Activated CD8-positive, alpha-beta memory T cell treated with anti-CD3 and anti-CD28 coated beads, Interleukin-2, amount 50 U/mL, for 4 hours (primary cell): Measurements from ENCODE around the gene FCN1.

Source experiments
- DNase-seq: peaks from one replicate; pipeline ENCODE4 v3.0.0-alpha.2; 2020

FCN1 gene

DNA sequence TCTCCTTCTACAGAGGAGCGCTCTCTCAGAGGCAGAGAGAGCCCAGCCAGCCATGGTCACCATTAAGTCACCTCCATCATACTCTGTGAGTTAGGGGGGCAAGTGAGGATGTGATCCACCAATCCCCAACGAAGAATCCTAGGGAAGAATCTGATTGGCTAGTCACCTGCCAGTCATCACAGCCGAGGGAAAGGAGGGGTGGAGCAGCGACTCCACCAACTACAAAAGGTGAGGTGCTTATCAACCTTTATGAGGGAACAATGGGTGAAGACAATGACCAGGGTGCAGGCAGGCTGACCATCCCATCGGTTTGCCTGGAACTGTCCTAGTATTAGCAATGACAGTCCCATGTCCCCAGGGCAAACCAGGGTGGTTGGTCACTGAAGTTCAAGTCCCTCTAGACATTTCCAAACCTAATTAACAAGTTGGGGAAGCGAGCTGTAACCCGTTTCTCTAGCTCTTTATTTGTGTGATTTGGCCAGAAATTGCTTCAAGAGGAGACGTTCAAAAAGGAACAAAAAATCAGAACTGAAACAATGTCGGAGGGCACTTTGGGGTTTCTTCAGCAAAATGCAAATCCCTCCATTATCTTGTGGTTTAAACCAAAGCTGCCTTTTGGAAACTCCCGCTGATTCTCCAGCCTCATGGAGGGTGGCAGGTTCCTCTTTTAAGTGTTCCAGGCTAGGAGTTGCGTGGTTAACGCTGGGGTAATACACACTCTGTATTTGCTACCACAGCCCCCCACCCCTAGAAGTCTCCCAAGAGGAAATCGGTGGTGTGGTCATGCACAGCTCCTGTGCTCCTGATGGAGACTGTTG is 18.8 kb upstream of the FCN1 start:
- no peak for DNase-seq

DNA sequence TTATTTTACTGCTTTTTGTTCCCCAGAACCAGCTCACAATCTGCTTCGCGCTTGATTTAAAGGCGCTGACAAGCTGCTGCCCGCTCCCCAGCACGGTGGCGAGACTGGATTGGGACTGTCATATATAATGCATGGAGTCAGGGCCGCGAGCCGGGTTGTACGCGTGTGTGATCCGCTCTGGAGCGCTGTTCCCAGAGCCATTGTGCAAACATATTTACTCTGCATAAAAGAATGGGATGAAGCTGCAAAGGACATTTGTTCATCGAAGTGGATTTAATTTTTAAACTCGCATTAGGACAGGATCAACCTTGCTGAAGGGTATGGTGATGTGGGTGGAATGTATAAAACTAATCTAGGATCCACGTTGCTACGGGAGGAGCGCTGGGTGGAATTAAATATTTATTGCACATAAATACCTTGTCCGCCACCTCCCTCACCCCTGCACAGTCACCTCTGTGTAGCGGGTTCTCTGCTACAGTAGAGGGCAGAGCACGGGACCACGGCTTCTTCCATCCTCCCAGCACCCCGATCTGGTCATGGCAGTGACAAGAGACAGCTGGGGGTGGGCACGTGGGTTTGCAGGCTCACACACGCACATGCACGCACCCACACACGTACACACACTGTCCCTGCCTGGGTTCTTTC is 18.1 kb upstream of the FCN1 start:
- DNase-seq, result no peak

DNA sequence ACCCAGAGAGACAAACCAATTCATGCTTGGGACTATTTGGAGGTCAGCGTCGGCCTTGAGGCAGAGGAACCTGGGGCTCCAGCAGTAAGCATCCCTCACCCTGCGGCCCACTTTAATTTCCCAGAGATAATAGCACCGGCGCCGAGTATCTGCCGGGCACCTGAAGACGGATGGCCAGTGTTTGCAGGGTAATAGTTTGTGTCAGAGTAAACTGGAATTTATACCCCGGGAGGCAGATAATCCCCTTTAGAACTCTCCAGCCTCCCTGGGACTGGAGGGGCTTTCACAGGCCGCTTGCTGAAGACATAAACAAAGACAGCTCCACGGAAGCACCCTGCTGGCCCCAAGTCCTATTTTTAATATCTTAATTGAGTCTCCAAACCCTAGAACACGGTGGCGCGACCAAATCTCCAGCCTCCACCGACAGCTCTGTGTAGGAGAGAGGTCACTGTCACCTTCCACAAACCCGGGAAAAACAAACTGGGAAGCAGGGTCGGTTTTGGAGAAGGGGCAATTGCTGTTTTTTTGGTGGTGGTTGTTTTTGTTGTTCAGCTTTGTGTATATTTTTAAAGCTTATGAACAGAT is 17.4 kb upstream of the FCN1 start:
- no peak for DNase-seq

DNA sequence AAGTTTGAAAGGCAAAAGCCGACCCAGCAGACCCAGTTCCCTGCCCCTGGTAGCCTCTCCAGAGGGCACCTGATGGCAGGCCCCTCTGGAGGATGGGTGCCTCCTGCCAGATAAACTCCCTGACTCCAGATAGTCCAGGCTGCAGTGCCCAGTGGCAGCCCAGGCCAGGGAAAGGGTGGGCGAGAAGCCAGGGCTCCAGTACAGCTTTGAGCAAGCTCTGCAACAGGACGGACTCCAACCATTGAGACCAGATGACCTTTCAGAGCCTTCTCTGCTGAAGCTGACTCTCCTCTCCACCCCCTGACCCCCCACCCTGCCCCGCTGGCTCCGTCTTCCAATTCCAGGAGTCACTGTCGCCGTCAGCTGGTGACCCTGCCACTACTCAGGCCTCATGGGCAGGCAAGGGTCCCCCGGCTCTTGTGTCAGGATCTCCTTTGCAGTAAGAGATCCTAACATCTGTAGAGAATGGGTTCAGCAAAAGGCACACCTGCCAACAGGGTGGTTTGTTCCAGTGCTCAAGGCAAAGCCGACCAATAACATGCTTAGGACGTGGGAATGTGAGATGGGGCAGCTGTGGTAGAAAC is 15.5 kb upstream of the FCN1 start:
- DNase-seq, result no peak

DNA sequence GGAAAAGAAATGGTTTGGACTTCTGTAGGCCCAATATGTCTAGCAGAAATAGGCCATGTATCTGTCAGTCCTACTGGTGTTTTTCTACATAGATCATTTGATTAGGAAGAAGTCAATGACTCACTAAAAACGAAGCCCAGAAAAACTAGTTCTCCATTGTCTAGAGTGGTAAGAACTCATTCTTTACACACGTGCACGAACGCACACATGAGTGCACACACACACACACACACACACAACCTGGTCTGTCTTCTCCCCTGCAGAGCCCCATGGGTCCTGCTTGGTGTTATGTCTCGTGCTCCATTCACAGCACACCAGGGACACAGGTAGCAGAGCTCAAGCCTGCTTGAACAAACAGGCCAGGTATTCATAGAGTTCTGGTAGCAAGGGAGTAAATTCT is 14.9 kb upstream of the FCN1 start:
- no peak for DNase-seq

DNA sequence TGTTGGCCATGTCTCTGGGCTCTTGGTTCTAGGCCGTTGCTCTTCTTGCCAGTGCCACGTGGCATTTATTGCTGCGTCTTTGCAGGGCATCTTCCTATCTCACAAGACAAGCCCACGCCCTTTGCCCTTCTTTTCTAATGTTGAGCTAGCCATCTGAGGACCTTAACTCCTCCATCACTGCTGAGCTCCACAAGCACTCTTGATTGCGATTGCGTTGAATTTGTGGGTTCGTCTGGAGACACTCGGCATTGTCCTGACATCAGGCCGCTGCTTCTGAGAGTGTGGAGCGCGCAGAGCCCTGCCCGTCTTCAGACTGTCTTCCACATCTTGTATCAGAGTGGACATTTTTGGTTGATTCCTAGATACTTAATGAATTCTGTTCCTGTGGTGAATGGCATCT is 14.5 kb upstream of the FCN1 start:
- DNase-seq, result no peak

DNA sequence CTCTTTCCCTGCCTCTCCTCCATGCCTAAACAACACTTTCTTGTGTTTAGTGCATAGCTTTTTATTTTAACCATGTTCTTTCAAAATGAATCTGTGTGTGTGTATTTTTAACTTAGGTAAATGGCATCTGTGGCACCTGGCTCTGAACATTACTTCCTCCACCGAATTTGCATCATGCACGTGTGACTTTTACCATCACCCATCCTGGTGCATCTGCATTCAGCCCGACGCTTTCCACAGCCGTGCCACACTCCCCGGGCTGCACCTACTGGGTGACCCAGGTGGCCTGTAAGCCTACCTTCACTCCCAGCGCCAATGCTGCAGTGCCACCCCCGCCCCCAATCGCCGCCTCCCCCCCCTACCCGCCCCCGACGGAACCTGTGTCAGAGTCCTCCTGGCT is 12.7 kb upstream of the FCN1 start:
- DNase-seq, result no peak

DNA sequence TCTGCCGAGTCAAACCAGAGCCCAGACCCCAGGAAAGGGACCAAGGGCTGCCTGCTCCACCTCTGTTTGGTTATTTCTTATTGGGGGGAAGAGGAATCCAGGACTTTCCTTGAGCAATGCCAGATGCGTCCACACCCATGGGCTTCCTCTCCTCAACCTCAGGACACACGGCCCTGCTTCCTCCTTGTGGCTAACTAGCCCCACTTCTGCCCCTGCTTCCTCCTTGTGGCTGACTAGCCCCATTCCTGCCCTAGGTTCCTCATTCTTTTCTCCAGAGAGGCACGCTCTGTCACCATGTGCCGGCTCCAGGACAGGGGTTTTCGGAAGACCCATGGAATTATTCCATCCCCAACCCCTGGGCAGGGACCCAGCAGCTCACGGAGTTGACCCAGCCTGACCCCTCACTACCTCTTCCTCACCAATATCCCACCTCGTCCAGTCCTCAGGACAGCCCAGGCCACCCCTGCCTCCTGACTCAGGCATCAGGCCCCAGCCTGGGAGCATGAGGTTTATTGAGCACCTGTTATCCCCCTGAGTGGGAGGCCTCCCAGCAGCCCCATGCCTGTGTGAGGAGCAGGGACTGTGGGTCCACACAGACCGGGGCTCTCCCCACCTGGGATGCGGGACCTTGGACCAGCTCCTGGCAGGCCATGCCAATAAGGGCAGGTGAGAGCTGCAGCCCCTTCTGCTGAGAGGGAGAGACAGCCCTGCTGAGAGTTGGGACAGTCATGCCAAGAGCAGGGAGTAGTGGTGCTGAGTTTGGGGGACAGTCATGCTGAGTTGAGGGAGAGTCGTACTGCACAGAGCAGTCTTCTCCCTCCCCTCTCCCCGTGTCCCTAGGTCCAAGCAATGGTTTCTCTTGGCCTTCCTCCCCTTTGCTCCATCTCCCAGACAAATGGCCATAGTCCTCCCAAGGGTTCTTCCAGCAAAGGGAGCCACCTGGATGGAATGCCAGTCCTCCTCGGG is 11.8 kb upstream of the FCN1 start:
- DNase-seq, result no peak

DNA sequence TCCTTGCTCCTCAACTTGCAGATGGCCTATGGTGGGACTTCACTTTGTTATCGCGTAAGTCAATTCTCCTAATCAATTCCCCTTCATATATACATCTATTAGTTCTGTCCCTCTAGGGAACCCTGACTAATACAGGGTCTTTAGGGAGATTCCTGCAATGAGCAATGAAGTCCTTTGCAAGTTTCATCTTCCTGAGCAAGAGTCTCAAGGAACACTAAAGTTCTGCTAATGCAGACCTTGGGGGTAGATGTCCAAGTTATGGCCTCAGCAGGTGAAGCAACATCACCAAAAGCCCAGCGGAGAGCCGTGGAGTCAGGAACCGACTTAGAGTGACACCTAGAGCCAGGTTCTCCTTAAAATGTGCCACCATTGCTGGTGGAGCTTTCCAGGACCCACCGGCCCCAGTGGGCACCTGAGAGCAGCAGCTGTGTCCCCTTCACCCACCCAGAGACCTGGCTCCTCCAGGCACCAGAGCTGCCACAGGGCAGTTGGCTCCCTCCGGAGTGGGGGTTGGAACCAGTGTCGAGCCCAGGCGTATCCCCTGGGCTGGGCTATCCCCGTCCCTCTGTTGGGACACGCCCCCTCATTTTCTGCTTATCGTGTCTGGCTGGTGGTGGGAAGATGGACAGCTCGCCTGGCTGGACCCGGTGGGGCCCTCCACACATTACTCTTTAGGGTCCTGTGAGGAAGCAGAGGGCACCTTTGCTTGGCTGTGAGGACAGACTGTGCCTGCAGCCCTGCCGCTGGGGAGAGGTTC is 10.9 kb upstream of the FCN1 start:
- DNase-seq, result no peak

DNA sequence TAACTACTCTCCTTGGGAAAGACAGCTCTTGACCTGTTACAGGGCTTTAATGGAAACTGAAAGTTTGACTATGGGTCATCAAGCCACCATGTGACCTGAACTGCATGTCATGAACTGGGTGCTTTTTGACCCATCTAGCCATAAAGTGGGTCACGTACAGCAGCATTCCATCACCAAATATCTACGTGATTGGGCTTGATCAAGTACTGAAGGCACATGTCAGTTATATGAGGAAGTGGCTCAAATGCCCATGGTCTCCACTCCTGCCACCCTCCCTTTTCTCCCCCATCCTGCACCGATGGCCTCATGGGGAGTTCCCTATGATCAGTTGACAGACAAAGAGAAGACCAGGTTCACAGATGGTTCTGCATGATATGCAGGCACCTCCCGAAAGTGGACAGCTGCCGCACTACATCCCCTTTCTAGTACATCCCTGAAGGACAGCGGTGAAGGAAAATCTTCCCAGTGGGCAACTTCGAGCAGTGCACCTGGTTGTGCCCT is 7.3 kb upstream of the FCN1 start:
- no peak for DNase-seq

DNA sequence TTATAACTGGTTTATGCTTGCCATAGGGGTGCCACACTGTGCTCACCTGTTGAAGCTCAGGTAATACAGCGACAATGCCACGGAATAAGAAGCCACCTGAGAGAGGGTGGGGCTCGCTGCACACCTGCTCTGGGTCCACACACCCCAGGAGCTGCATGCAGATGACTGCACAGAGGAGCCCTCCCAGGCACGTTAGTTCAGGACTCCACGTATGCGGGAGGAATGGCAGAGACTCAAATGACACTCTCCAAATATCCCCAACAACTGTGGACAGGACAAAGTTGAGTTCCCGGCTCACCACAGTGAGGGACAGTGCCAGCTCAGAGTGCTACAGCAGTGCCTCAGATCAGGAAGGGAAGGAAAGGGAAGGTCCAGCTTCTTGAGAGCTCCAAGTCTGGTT is 5.8 kb upstream of the FCN1 start:
- DNase-seq, result no peak

DNA sequence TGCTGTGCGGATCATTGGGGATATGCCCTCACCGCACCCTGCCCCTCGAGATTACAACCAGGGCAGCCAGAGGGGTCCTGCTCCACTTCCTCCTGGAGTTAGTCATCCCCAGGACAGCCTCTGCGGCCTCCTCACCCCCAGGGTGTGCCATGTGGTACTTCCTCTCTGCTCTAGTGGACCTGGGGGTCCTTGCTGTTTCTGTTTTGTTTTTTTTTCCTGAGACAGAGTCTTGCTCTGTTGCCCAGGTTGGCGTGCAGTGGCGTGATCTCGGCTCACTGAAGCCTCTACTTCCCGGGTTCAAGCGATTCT is 5.2 kb upstream of the FCN1 start:
- DNase-seq, result no peak

DNA sequence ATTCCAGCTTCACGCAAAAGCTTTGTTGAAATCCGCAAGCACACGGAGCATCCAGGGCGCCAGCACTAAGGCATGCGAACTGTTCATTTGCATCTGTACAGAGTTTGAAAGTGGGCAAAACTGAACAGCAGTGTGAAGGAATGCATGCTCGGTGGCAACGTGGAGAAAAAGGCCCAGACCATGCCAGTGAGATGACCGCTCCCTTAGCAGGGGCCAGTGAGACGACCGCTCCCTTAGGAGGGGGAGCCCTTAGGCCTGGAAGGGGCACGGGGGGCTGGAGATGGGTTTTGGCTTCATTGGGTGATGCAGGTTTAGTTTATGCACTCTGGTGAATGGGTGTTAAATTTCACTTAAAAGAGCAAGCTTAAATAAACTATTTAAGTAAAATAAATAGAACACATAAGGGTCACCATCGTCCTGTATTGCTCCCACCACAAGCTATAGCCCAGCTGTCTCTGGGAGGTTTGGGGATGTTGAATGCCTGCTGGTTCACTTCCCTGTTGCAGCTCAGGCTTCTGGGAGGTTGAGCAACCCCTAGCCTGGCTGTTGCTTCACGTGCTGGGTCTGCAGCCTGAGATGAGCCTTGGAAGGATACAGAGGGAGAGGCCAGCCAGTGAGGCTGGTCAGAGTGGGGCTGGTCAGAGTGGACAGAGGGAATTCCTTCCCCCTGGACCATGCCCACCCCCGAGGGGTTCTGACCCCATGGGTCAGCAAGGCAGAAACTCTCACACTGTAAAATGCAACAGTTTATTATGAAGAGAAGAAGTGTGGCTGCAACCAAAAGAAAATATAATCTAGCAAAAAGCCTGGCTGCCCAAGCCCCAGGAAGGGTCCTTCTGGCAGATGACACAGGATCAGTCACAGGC is 4.6 kb upstream of the FCN1 start:
- no peak for DNase-seq

DNA sequence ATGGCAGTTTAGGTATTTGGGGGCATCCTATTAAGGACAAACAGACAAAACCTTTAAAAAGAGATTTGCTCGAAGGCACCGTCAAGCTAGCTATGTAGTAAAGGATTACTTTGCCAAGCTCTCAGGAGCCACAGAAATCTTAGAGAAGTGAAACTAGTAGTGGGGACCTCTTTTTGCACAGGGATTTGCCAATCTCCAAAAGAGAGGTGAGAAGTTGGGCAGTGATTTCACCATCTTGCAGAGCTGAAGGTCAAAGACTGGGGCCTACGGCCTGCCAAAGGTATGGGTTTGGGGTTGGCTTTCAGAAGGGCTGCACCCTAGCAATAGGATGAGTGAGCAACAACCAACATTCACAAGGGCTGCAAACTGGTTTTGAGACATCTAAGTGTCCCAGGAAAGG is 1.6 kb upstream of the FCN1 start:
- DNase-seq, result no peak

DNA sequence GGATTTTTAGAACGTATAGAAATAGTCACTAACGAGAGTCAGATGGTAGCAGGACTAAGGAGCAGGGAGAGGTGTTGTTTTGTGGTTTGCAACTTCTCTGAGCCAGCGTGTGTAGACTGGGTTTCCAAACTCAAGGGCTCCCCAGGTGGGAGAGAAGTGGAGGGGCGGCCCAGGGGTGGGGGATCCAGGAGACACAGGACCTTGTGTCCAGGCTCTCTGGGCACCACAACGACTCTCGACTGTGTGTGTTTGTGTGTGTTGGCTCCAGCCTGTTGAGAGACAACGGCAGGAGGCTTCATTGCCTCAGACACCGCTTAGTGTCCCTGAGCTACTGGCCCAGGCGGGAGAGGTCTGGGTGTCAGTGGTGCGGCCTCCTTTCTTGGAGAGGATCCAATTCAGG is 934 bp upstream of the FCN1 start:
- no peak for DNase-seq

DNA sequence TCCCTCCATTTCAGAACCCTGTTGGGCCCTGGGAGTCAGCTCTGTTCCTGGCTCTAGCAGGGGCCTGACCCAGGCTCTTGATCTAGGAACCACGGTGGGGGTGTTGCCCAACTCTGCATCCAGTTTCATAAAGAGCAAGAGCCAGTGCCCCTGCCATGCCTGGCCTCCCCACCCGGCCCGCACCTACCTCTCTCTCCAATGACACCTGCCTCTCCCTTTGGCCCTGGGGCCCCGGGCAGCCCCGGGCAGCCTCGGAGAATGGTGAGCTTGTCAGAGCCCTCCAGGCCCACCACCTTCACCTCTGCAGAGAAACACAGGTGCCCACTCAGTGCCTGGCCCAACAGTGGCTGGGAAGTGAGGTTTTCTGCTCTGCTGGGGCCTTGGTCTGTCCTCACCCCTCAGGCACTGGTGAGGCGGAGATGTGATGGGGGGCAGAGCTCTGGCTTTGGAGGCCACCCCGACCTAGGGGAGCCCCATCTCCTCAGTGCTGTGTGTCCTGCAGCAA is 1.5 kb downstream of the FCN1 start:
- DNase-seq, result no peak

DNA sequence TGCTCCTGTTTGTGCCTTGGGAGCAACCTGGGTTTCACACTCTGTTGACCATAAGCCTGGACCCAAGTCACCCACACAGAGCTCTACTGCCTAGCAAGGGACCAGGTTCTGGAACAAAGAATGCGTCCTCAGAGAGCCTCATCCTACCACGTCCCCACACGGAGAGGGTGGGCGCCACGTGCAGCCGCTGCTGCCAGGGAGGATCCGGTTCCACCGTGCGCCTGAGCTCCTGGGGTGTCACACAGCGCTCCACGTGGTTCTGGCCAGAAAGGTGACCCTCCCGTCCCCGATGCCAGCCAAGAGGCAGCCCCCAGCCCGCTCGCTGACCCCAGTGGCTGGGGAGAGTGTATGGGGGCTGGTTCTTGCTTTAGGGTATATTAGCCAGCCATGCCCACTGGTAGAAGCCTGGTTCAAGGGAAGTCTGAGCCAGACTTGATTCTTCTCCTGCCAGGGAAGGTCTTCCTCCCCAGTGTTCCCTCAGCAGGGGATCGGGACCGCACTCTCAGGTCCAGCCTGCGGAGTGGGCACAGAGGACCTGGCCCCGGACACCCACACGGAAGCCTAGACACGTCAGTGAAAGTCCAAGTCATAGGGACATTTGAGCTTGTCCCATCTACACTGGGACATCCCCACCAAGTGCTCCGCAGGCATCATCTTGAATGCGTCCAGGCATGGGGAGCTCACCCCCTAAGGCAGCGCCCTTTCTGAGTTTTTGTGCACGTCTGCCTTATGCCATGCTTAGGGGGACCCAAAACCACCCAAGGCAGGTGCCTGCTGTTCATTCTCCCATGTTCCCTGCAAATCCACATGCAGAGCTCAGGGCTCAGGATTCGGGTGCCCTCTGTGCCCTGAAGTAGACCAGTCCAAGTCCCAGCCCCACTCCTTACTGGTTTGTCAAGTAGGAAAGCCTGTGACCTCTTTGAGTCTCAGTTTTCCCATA is 2.4 kb downstream of the FCN1 start:
- DNase-seq, result no peak

DNA sequence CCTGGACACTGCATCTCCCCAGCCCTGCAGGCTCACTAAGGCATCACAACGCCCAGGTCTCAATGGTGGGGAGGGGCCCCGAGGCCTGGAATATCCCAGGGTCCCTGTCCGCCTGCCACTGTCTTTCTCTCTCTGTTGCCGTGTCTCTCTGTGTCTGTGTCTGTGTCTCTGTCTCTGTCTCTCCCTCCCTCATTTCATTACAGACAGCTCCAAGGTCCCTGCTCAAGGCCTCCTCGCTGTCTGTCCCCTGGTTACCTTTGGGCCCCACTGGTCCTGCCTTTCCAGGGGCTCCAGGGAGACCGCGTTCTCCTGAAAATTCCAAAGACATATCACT is 3.2 kb downstream of the FCN1 start:
- no peak for DNase-seq

DNA sequence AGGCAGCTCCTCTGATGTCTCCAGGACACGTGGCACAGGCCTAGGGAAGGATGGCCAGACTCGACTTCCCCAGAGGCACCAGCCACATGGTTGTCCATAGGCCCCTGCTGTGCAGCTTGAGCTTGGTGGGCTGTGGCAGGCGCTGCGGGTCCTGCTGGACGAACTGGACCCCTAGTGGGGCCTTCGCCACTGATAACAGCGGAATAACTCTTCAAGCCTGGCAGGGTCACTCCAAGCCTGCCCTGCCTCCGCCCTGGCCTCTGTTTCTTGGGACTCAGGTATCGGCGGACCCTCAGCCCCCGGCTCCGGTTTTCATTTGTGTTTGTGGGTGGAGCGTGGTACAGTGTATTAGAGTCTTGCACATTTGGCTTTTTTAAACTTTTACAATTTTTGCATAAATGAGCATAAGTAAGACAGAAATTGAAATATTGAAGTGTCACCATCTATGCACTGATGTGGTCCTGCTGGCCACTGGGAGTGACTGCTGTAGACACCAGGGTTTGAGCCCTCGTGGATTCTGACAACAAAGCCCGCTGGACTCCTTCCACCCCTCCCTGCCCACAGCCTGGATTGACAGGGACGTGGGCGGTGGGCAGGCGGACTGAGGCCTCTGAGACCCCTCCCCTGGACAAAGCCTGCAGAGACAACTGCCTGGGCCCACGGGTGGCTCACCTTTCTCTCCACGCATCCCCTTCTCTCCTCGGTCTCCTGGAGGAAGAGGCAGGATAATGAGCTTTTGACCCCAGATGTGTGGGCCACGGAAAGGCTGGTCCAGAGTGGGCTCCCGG is 3.8 kb downstream of the FCN1 start:
- DNase-seq, result no peak
